Endothelial cell of umbilical vein (primary cell): Measurements from ENCODE around the gene IP6K1. TPM values are rescaled to one million over a fixed set of nuclear protein-coding genes. Genes with fewer than 3 reads are reported as not detected.

Experiments
- BruUV-seq: library from RNA; stranded (reverse); fragments of 400-500 nt; replicated peaks from 2 replicates; lab custom pipeline; 2021; lab: Mats Ljungman, UMichigan
- CTCF ChIA-PET: fragments of 300-600, 350-600 bp; sonication (Branson Sonifier 250); formaldehyde crosslinking; loops from one replicate; lab custom pipeline; 2021; ENCODE audit warnings: antibody characterized with exemption, inconsistent platforms; lab: Charles Lee
- POLR2A ChIA-PET: fragments of 300-600, 350-600 bp; sonication (Branson Sonifier 250); formaldehyde crosslinking; loops from one replicate; lab custom pipeline; 2021; ENCODE audit warnings: antibody characterized with exemption, inconsistent platforms; lab: Charles Lee
- DNase-seq: peaks from one replicate; pipeline ENCODE4 v3.0.0-alpha.2; 2011; ENCODE audit warnings: low read depth, low spot score
- FAIRE-seq: peaks from 2 replicates; lab custom pipeline; 2011; peaks lifted over from hg19 to GRCh38; lab: Jason Lieb, UNC
- H2AFZ ChIP-seq: 2 replicates; pipeline ENCODE4 v1.6.0; 2012; ENCODE audit warnings: low read depth, low read length, control low read depth, inconsistent platforms
- H3K27ac ChIP-seq: 2 replicates; pipeline ENCODE4 v1.5.1; 2011; ENCODE audit warnings: low read depth, mild to moderate bottlenecking, control low read depth, low read length, moderate library complexity; ENCODE audit not compliant: insufficient read depth
- H3K27me3 ChIP-seq, 2 experiments: 2 replicates each; pipeline versions ENCODE4 v1.6.0 to v1.6.1; 2011; ENCODE audit warnings: low read length in 2 of 2, mixed read lengths in 1 of 2; ENCODE audit not compliant: control insufficient read depth in 2 of 2, insufficient read depth in 2 of 2
- H3K36me3 ChIP-seq, 2 experiments: 2 replicates in 1 of 2; 3 replicates in 1 of 2; pipeline ENCODE4 v1.5.1; 2011; ENCODE audit warnings: low read length in 2 of 2, mild to moderate bottlenecking in 1 of 2, moderate library complexity in 1 of 2; ENCODE audit not compliant: control insufficient read depth in 2 of 2, insufficient read depth in 2 of 2; ENCODE audit errors: extremely low read depth in 1 of 2
- H3K4me1 ChIP-seq: 3 replicates; pipeline ENCODE4 v1.5.1; 2011; ENCODE audit warnings: mild to moderate bottlenecking, low read length; ENCODE audit not compliant: control insufficient read depth, insufficient read depth; ENCODE audit errors: extremely low read depth
- H3K4me2 ChIP-seq: 2 replicates; pipeline ENCODE4 v1.6.1; 2011; ENCODE audit warnings: low read length, control low read depth, mixed read lengths; ENCODE audit not compliant: insufficient read depth
- H3K4me3 ChIP-seq, 3 experiments: fragments of 200-600 bp in 1 of 3; sonication (generic), shearing (Covaris generic) in 1 of 3; replicated peaks in 1 of 3; 2 replicates each; pipeline ENCODE4 v1.5.1; 2011 to 2016; ENCODE audit warnings: control low read depth in 3 of 3, low read length in 3 of 3, mild to moderate bottlenecking in 2 of 3, inconsistent platforms in 1 of 3, low read depth in 1 of 3, moderate library complexity in 1 of 3; ENCODE audit not compliant: insufficient read depth in 1 of 3
- H3K79me2 ChIP-seq: 2 replicates; pipeline ENCODE4 v1.6.0; 2012; ENCODE audit warnings: low read length, inconsistent platforms; ENCODE audit not compliant: control insufficient read depth, insufficient read depth
- H3K9ac ChIP-seq: replicated peaks from 2 replicates; pipeline ENCODE3; 2011; ENCODE audit warnings: low read length, control low read depth; ENCODE audit not compliant: insufficient read depth; ENCODE audit errors: extremely low read depth
- H3K9me1 ChIP-seq: replicated peaks from 3 replicates; pipeline ENCODE4 v1.6.0; 2011; ENCODE audit warnings: mild to moderate bottlenecking, low read length; ENCODE audit not compliant: control insufficient read depth, insufficient read depth; ENCODE audit errors: extremely low read depth
- H3K9me3 ChIP-seq: replicated peaks from 2 replicates; pipeline ENCODE4 v1.5.1; 2012; ENCODE audit warnings: low read length, inconsistent platforms; ENCODE audit not compliant: control insufficient read depth, insufficient read depth
- H4K20me1 ChIP-seq: replicated peaks from 2 replicates; pipeline ENCODE3; 2011; ENCODE audit warnings: mild to moderate bottlenecking, low read length; ENCODE audit not compliant: control insufficient read depth, insufficient read depth; ENCODE audit errors: extremely low read depth
- GATA2 ChIP-seq: IDR thresholded peaks from 2 replicates; pipeline ENCODE4 v1.7.0; 2011; ENCODE audit warnings: low read depth, mild to moderate bottlenecking, moderate library complexity, mixed read lengths, low read length; ENCODE audit not compliant: insufficient read length, insufficient read depth
- dilution Hi-C: fragments of 300-500 bp; cut with MboI; formaldehyde crosslinking; loops from one replicate; pipeline ENCODE4 v1.15.0; 2019; ENCODE audit warnings: low sequenced_read_pairs; ENCODE audit not compliant: extremely low pct_ligation_motif_present
- intact Hi-C: fragments of 100-400 bp; cut with micrococcal nuclease; formaldehyde crosslinking; loops from one replicate; pipeline ENCODE4 v1.10.0; 2022
- polyA plus RNA-seq, 4 experiments: library from polyadenylated mRNA; depleted of rRNA in 3 of 4; stranded (reverse) in 3 of 4; unstranded in 1 of 4; fragments of >200 nt; gene quantifications; 2 replicates each; pipeline versions ENCODE4 v1.2.1 to v1.2.3, GENCODE V29; 2011 to 2012; ENCODE audit warnings: missing spikeins in 1 of 4
- total RNA-seq: library from RNA; stranded (reverse); gene quantifications from 2 replicates; pipeline ENCODE4 v1.2.3, GENCODE V29; 2021
- TF ChIP-seq, protein P1 (sequence below), 2 donors: IDR thresholded peaks; 1 replicate in 1 of 2; 2 replicates in 1 of 2; pipeline ENCODE4 v1.5.1; 2011; ENCODE audit warnings: low read length in 2 of 2, mild to moderate bottlenecking in 2 of 2, moderate library complexity in 2 of 2, control low read depth in 1 of 2, inconsistent platforms in 1 of 2, low read depth in 1 of 2; ENCODE audit not compliant: insufficient read depth in 1 of 2; ENCODE audit errors: extremely low read depth in 1 of 2

The IP6K1 gene
- total and polyA plus RNA-seq, 2 donors (not counting 3 experiments of a cell fraction or from before 2014, with no cell fraction given): 42.7 to 60.8 TPM

DNA sequence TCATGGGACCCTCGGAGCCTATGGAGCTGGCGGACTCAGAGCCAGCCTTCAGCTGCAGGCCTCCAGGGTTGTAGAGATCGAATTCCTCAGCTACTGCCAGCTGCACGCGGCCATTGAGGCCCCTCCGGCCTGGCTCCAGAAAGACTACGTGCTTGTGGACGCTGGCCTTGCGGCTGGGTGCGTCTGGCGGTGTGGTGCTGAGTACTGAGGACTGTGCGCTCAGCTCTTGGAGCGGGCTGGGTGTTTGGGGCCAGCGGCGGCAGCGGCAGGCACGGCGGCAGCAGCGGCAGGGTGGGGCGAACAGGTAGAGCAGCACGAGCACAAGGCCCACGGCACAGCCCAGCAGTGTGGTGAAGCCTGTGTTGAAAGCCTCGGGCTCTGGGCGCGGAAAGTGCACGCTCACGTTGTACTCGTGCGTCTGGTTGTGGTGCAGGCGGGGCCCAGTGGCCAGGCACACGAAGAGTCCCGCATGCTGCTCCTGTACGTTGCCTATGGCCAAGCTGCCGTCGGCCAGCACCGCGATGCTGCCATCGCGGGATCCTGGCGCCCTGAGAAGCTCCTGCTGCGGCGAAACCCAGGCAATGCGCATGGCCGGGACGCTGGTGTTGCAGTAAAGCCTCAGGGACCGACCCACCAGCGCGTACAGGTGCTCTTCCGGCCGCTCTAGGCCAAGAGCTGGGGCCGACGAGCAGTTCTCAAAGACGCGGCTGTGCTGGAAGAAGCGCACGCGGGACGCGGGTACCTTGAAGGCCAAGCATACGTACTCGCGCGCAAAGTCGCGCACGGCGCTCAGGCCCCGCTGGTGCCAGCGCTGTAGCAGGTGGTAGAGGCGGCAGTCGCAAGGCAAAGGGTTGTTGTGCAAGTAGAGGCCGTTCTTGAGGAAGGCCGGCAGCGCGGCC is 68.1 kb downstream of the IP6K1 start:
- Histone ChIP-seq H3K27ac (no peak overlapping the region), H2AFZ (no peak overlapping the region), H3K4me2 (no peak overlapping the region), H3K36me3 (peaks cover 3 to 17% of the 10 kb centered on the region in 2 experiments), H3K27me3 (no peaks in the 10 kb centered on the region), H3K79me2 (peaks cover 9% of the 10 kb centered on the region), H3K4me3 (no peak overlapping the region), H3K4me1 (peaks cover 12% of the 10 kb centered on the region), H3K9ac (no peak overlapping the region), H3K9me1 (no peaks in the 10 kb centered on the region), H3K9me3 (no peaks in the 10 kb centered on the region), H4K20me1 (no peaks in the 10 kb centered on the region)
- no TSS peak for BruUV-seq
- dilution Hi-C loops (no loop called here), intact Hi-C loops (loop anchor here (2.0 kb wide), 3 partner anchors 85 to 189 kb away; partner anchors contain the start of gene INKA1)
- ChIA-PET CTCF (interaction anchor here (0.7 to 2.5 kb wide), 11 partner anchors 10 to 179 kb away, joined by 3 to 14 read pairs (median 6); partner anchors contain the start of gene INKA1), POLR2A (no interaction called here)
- DNase-seq (no peak), FAIRE-seq (no peak)
- TF ChIP-seq, protein P1, sequence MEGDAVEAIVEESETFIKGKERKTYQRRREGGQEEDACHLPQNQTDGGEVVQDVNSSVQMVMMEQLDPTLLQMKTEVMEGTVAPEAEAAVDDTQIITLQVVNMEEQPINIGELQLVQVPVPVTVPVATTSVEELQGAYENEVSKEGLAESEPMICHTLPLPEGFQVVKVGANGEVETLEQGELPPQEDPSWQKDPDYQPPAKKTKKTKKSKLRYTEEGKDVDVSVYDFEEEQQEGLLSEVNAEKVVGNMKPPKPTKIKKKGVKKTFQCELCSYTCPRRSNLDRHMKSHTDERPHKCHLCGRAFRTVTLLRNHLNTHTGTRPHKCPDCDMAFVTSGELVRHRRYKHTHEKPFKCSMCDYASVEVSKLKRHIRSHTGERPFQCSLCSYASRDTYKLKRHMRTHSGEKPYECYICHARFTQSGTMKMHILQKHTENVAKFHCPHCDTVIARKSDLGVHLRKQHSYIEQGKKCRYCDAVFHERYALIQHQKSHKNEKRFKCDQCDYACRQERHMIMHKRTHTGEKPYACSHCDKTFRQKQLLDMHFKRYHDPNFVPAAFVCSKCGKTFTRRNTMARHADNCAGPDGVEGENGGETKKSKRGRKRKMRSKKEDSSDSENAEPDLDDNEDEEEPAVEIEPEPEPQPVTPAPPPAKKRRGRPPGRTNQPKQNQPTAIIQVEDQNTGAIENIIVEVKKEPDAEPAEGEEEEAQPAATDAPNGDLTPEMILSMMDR (IDR thresholded peaks at IDR 0.05; ENCODE audit: extremely low read depth in 1 of 2, insufficient read depth in 1 of 2, low read depth in 1 of 2, low read length in 2 of 2): no peak
- no peak for TF ChIP-seq GATA2
